ENCODE measurements around the gene ASZ1.

- TF ChIP-seq CTCF (IDR thresholded peaks at IDR 0.05) (no peak), POLR2AphosphoS5 (IDR thresholded peaks at IDR 0.05; ENCODE audit: low read depth, low read length) (no peak), SIN3A (IDR thresholded peaks at IDR 0.05; ENCODE audit: borderline replicate concordance, insufficient read depth, low read depth, low read length) (no peak), TCF7L2 (IDR thresholded peaks at IDR 0.05; ENCODE audit: low read depth, low read length) (no peak)
- TF ChIP-seq, protein P1, sequence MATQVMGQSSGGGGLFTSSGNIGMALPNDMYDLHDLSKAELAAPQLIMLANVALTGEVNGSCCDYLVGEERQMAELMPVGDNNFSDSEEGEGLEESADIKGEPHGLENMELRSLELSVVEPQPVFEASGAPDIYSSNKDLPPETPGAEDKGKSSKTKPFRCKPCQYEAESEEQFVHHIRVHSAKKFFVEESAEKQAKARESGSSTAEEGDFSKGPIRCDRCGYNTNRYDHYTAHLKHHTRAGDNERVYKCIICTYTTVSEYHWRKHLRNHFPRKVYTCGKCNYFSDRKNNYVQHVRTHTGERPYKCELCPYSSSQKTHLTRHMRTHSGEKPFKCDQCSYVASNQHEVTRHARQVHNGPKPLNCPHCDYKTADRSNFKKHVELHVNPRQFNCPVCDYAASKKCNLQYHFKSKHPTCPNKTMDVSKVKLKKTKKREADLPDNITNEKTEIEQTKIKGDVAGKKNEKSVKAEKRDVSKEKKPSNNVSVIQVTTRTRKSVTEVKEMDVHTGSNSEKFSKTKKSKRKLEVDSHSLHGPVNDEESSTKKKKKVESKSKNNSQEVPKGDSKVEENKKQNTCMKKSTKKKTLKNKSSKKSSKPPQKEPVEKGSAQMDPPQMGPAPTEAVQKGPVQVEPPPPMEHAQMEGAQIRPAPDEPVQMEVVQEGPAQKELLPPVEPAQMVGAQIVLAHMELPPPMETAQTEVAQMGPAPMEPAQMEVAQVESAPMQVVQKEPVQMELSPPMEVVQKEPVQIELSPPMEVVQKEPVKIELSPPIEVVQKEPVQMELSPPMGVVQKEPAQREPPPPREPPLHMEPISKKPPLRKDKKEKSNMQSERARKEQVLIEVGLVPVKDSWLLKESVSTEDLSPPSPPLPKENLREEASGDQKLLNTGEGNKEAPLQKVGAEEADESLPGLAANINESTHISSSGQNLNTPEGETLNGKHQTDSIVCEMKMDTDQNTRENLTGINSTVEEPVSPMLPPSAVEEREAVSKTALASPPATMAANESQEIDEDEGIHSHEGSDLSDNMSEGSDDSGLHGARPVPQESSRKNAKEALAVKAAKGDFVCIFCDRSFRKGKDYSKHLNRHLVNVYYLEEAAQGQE (IDR thresholded peaks at IDR 0.05; ENCODE audit: insufficient read depth in 1 of 2, low read depth in 2 of 2, low read length in 1 of 2) = no peak
Measured at GRCh38 chr7:117435475-117436043, 8.3 kb upstream of the ASZ1 start.

Measured in Panc1 (cell line).